ENCODE results near the gene DIRAS3.
"Not testable (repeated sequence)": the region's sequence is repeated elsewhere in the genome, so short reads cannot be mapped to it uniquely, and the experiment has no call there.

The DIRAS3 gene

DNA sequence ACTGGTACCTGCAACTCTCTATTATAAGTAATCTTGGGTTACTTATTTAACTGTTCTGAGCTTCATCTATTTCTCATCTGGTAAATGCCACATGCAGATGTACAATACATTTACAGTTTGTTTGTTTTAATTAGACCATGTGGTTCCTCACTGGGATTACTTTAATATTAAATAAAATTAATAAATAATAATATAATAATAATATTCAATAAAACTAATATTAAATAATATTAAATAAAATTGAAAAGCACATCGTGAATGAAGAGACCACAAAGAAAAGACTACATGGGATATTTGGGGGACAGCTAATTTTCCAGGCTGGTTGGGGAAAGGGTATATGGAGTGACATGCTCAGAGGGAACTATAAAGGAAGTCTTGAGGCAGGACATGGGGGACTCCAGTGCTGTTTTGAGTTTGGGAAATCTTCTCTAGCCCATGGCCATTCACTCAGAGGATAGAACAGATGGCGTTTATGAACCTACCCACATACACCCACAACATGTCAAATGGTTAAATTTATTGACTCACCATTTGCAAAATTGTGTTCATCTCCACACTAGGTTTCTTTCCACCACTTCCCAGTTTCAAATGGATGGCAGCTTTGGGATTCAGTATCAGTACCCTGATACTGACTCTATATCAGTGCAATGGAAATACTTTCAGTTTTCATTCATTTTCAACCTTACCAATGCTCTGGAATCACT is 25.6 kb downstream of the DIRAS3 start:
- no peak for DNase-seq (ENCODE audit: low read depth in 1 of 2, low spot score in 1 of 2)

DNA sequence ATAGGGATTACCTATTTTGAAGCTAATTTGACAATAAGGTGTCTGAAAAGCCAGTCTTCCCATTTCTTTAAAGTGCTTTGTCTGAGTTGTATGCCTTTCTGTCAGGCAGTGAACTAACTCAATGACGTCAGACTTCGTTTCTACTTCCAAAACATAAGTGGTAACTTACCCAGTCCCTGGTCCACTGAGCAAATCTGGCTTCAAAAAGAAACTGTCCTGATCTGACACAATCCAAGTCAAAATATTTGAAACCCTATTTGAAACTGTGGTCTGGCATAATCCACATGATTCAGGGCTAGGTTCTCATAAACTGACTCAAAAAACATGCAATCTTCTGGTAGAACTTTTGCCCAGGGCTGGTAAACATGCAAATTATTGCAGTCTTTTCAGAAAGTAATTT is 34.0 kb downstream of the DIRAS3 start:
- no peak for DNase-seq (ENCODE audit: low read depth in 1 of 2, low spot score in 1 of 2)

DNA sequence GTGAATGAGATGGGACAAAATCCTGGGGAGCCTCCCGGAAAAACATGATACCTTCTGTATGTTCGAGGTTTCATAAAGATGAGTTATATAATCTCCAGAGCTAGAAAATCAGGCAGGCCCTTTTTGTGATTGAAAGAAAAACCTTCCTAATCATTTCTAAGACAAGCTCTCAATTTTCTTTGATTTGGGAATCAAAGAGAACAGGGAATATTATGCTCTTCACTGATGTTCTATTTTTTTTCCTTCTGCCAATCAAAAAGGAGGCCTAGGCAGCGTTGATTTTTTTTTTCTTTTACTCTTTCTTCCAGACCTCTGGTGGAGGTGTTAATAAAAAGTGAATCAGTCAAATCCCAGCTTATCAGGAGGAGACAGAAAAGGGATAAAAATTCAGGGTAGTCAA is 34.5 kb downstream of the DIRAS3 start:
- no peak for DNase-seq (ENCODE audit: low read depth in 1 of 2, low spot score in 1 of 2)

DNA sequence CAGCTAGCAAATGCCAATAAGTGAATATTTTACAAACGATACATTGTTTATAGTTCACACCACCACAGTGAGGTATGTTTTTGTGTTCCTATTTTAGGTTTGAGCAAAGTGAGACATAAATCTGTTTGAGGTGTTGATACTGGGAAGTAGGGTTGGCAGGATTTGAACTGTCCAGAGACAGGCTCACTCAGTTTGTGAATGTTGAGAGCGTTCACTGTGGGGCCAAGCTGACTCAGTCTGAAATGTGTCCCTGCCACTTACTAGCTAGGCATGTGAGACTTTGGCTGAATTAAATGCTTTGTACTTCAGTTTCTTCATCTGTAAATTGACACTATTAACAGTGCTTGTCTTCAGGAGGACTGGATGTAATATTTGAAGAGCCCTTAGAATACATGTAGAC is 35.1 kb downstream of the DIRAS3 start:
- no peak for DNase-seq (ENCODE audit: low read depth in 1 of 2, low spot score in 1 of 2)

DNA sequence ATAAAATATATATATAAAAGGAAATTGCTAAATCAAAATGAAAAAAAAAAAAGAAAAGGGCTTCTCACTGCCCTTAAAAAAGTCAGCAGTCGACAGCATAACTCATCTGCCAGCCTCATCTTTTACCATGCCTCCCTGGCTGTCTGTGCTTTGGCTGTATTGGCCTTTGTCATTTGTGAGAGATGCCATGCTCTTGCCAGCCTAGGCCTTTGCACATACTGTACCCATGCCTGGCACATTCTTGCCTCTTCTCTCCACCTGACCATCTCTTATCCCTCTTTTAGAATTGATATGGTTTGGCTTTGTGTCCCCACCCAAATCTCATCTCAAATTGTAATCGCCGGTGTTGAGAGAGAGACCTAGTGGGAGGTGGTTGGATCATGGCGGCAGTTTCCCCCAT is 37.1 kb downstream of the DIRAS3 start:
- no peak for DNase-seq (ENCODE audit: low read depth in 1 of 2, low spot score in 1 of 2)

DNA sequence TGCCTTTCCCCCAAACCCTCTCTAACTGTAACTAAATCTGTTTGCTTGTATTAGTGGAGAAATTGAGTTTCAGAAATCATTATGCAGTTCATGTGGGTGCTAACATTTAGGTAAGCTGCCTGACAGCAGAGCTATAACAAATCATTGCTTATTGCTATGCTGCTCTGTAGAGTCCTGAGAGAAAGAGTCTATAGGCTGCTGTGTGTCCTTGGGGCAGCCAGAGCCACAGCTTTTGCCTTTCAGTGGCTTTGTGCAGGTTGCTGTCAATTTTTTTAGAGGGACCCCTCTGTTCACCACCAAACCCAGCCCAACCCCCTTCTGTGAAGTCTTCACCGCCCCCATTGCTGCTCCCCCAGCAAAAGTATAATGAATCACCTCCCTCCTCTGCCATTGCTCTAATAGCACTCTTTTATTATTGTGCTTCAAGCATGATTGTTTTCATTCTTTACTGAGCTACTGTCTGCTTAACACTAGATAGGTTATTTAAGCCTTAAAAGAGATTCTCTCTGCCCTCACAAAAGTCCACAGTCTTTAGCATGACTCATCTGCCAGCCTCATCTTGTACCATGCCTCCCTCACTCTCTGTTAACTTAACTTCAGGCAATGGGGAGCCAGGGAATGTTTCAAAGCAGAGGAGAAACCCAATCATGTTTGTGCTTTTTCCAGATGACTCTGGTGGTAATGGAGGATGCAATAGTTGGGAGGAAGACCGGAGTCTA is 38.6 kb downstream of the DIRAS3 start:
- DNase-seq (ENCODE audit: low read depth in 1 of 2, low spot score in 1 of 2) = no peak

DNA sequence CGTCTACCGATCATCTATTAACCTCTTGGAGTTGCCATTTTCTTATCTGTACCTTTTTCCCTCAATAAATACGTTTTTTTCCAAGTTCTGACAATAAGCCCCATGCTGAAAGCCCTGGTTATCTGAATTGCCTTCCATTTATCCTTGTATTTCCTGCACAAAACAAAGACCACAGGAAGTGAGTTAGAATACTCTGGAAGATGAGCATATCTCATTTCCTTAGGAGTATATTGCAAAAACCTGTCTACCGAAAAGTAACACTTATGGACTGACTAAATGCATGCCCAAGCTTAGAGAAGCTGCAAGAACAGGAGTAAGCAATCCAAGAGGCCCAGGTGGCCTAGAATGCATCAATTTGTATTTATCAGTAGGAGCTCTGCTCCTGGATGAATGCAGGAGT is 39.9 kb downstream of the DIRAS3 start:
- DNase-seq (ENCODE audit: low read depth in 1 of 2, low spot score in 1 of 2) = no peak

DNA sequence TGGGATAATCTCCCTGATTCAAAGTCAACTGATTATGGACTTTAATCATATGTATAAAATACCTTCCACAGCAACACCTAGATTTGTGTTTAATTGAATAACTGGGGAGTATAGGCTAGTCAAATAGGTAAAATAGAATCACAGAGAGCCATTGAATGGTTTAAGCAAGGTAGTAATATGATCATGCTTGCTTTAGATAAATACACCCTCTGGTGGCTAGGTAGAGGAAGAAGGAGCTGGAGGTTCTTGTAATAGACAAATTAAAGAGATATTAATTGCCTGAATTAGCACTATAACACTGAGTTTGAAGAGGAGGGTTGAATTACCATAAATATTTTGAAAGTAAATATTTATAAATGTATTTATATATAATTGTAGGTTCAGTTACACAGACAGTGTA is 40.3 kb downstream of the DIRAS3 start:
- no peak for DNase-seq (ENCODE audit: low read depth in 1 of 2, low spot score in 1 of 2)

DNA sequence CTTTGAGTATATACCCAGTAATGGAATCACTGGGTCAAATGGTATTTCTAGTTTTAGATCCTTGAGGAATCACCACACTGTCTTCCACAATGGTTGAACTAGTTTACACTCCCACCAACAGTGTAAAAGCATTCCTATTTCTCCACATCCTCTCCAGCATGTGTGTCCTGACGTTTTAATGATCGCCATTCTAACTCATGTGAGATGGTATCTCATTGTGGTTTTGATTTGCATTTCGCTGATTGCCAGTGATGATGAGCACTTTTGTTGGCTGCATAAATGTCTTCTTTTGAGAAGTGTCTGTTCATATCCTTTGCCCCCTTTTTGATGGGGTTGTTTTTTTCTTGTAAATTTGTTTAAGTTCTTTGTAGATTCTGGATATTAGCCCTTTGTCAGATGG is 46.8 kb downstream of the DIRAS3 start:
- DNase-seq (ENCODE audit: low read depth in 1 of 2, low spot score in 1 of 2) = not testable (repeated sequence)

DNA sequence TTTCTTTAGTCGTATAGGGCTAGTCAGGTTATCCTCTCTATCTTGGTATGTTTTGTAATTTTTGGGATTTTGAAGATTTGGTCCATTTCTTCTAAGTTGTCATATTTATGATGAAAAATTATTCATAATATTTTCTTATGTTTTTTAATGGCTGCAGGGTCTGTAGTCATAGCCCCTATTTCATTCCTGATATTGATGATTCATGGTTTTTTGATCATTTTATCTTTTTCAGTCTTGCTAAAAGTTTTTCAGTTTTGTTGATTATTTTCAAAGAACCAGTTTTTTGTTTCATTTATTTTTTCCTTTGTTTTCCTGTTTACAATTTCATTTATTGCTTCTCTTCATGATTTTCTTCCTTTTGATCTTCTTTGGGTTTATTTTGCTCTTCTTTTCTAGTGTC is 50.2 kb downstream of the DIRAS3 start:
- no peak for DNase-seq (ENCODE audit: low read depth in 1 of 2, low spot score in 1 of 2)

DNA sequence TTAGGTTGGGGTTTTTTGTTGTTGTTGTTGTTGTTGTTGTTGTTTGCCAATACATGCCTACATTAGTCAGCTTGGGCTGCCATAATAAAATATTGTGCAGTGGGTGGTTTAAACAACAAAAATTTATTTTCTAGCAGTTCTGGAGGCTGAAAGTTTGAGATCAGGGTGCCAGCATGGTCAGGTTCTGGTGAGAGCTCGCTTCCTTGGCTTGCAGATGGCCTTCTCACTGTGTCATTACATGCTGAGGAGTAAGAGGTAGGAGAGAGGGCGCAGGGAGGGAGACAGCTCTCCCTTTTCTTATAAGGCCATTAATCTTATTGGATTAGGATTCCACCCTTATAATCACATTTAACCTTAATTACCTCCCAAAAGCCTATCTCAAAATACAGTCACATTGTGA is 52.7 kb downstream of the DIRAS3 start:
- DNase-seq (ENCODE audit: low read depth in 1 of 2, low spot score in 1 of 2) = no peak

Measured in activated CD4-positive, alpha-beta T cell treated with anti-CD3 and anti-CD28 coated beads, Interleukin-2, amount 50 U/mL, for 24 hours (primary cell).